Inferior parietal cortex (tissue), 1 donor: ENCODE measurements around the gene C1orf226.
"Not testable (repeated sequence)": the region's sequence is repeated elsewhere in the genome, so short reads cannot be mapped to it uniquely, and the experiment has no call there.

Experiments
- DNase-seq: peaks from one replicate; pipeline ENCODE4 v3.0.0-alpha.2; 2016; ENCODE audit errors: extremely low spot score

C1orf226 gene, protein sequence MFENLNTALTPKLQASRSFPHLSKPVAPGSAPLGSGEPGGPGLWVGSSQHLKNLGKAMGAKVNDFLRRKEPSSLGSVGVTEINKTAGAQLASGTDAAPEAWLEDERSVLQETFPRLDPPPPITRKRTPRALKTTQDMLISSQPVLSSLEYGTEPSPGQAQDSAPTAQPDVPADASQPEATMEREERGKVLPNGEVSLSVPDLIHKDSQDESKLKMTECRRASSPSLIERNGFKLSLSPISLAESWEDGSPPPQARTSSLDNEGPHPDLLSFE

DNA sequence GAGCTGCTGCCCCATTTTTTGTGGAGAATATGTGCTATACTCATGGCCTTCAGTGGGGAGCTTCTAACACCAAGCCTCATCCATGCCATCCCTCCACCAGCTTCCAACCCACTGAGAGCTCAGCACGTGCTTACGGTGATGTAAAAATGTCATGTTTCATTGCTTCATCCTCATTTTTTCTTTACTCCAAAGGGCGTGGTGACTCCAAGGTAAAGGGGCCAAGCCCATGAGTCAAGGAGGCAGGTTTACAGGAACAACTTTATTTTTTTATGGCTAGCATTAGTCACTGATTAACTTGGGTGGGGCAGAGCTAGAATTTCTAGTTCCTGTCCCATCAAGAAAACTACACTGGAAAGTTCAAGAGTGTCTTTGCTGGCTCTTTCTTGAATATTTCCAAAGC, at the start of gene C1orf226:
Gene C1orf226, plus strand, starts transcription at position 346 of the 400 bp plus-strand sequence. CDS start 174 bp downstream, outside the sequence.
- DNase-seq: no peak

DNA sequence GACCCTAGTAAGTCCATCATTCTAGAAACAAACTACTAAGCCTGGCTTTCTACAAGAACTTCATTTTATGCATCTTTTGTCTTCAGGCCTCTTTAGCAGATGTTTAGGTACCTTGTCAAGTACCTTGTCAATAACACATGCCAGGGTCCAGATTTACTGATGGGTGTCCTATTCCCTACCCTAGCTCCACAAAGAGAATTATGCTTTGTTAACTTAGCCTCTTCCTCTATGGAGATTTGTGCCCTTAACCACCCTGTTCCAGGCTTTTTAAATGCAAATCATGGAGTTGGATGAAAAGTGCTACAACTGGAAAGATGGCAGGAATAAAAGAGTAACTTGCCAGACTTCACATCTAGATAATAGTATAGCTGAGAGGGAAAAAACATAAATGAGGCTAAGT, 47.5 kb upstream of the C1orf226 start:
- no peak for DNase-seq

DNA sequence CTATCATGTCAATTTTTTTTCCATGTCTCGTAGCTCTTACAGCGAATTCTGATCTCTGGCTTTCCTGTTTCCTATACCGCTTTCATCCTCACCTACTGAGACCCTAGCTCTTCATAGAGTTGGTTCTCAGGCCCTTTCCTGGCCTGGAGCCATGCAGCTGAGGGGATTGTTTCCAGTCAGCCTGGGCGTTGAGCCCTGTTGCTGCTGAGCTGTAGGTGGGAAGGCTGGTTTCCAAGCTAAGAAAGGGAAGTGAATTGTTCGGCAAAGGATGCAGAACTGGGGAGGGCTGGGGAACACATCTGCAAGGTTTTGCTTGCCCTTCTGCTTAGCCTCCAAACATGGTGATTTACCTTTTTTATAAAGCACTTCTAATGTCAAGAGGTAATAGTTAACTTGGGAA, 46.4 kb upstream of the C1orf226 start:
- DNase-seq: no peak

DNA sequence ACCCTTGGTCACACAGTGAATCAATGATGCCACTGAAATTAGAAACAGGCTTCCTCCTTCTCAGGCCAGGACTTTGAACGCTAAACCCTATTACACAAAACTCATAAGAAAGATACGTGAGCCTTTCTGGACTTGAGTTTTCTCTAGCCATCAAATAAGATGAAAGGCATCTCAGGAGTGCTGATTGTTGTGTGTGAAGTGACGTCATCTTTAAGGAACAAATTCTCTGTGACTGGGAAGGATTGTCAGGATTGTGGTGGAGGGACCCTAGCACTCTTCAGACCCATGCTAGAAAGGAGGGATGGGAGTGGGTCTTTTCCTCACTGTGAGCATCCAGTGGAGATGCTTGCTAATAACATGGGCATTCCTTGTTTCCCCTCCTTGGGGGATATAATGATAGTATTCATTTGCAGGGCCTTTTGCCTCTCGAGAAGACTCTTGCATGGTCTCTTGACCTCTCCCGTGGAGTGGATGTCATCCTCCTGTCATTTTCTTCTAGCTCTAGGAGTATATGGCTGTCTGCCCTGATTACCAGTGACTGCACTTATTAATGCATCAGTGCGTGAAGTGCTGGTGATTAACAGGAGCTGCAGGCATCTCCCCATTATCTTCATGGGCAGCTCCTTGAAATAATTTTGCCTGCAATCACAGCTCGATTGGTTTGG, 44.8 kb upstream of the C1orf226 start:
- no peak for DNase-seq

DNA sequence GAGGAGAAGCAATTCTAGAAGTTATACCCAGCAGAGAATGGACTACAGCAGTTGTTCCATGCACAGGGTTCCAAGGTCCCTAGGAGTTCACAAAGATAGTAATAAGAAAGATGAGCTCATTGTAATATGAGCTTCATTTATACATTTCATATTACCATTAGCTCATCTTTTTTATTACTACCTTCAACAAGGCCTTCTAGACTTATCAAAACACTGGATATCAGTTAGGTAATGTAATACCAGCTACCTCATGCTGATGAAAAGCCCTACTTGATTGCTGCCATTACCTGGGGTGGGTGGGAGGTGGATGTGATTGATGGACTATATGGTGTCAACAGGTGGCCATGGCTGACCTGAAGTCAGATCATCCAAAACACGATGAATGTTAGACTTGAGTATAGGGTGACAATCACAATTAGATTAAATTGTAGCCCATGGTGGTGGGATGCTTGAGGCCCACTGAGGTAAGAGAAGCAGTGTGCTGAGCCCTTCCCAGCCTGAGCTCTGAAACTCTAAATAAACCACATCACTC, 39.0 kb upstream of the C1orf226 start:
- no peak for DNase-seq

DNA sequence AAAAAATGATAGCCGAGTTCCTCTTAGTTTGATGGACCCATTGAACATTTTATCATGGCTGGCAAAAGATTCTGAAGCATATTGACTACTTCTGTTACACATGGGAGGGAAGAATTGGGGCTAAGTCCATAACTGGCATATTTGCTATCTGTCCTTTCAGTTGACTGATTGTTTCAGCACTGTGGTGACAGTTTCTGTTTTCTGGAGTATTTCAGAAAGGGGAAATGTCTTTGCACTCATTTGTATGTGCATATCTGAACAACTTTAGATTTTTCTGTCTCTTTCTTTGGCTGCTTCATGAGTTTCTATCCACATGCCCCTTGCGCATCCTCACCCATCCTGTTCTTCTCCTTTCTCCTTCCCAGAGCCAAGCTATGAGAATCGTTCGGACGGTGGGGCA, 38.1 kb upstream of the C1orf226 start:
- DNase-seq: no peak

DNA sequence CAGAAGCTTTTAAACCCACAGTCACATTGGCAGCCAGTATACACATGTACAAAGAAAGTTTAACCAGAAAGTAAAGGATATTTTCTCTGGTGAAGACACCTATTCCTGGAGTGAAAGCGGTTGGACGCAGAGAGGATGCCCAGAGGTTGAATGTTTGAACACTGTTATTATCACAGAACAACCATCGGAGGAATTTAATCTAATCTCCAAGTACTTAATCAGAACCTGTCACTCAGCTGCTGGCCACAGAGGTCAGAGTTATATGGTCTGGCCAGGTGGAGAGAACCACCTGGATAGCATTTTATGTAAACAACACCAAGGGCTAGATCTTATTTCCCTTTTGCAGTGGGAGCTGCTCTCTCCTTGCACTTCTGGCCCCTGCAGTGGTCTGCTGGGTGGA, 34.2 kb upstream of the C1orf226 start:
- no peak for DNase-seq

DNA sequence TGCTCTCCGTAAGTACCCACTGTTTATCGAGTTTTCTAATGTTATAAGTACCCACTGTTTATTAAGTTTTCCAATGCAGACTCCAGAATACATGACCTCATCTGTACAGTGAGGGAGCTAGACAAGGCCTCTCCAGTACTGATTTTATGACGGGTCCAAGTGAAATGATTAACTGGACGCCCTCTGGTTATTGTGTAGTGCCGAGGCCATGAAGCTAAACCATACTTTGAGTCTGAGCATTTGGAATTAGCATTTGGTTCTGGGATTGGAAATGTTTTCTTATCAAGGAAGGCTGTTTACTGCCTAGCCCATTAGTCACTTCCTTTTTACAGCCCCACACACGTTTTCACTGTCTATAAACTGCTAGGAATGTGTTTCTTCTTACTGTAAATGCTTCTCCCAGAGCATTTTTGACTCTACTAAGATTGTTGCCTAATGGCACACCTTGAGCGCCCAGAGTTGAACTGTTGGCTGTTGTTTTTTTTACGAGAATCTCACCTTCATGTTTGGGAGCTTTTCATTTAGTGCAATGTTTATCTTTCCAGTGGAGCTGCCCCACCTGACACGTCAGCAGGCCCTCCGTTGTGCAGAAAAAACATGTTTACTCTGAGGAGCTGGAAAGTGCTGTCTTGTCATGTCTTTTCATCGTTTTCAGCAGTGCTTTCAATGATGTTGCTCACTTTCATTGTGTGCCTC, 31.7 kb upstream of the C1orf226 start:
- no peak for DNase-seq

DNA sequence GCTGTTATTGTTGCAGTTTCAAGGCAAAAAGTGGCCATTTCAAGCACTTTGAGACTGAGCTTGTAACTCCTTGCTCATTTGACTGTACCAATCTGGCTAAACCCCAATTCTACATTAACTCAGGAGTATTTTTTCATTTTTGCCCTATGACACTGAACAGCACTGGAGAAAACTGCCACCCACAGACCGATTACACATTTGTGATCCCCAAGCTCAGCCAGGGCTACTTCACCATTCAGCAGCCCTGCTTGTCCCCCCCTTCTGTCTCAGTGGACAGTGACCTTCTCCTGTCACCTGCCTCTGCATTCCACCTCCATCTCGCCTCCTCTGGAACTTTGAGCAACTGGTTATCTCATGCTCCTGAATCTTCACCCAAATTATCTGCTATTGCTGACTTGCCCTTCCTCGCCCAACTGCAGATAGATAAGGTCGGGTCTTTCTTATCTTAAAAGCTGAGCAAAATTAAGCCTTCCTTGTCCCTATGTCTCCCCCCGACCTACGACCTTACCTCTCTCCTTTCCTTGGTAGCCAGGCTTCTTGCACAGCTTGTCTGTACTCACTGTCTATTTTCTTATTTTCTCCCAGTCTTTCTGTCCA, 30.2 kb upstream of the C1orf226 start:
- no peak for DNase-seq

DNA sequence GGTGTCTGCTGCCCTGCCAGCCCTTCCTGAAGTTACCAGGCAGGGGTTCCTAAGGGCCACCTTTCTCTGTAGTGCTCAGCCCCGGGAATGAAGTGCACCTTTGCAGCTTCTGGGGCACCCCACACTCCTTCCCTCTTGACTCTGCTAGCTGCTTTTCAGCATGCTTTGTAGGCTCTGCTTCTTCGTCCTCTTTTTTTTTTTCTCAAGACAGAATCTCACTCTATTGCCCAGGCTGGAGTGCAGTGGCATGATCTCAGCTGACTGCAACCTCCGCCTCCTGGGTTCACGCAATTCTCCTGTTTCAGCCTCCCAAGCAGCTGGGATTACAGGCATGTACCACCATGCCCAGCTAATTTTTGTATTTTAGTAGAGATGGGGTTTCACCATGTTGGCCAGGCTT, 29.7 kb upstream of the C1orf226 start:
- DNase-seq: not testable (repeated sequence)

DNA sequence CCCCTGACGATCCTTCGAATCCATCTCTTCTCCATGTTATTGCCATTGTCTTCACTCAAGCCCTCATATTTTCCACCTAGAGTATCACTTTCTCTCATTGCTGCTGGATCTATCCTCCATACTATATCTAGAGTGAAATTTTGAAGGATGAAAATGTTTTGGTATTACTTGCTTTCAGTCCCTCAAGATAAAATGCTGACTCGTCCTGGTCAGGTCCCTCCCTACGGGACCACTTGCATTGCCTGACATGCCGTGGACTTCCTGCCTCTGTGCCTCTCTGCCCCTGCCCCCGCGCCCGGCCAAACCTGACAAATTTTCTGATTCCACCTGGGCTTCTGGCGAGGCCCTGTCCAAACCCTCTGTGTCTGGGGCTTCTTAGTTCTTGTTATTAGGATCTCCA, 28.4 kb upstream of the C1orf226 start:
- no peak for DNase-seq

DNA sequence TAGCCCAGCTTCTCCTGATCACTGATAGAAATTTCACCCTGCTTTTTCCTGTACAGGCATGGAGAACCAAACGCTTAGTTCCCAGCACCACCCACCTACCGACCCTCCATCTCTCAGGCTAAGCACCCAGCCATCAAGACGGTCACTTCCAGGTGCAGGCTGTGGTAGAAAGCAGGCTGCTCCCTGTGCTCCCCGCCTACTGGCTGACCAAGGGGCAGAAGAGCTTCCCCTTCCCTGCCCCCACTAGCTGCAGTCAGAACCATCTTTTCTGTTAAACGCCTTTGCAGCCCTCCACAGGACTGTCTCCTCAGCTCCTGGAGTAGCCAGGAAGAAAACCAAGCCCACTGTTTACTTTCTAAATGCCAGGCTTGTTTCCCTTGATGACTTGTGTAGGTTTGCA, 27.8 kb upstream of the C1orf226 start:
- no peak for DNase-seq

DNA sequence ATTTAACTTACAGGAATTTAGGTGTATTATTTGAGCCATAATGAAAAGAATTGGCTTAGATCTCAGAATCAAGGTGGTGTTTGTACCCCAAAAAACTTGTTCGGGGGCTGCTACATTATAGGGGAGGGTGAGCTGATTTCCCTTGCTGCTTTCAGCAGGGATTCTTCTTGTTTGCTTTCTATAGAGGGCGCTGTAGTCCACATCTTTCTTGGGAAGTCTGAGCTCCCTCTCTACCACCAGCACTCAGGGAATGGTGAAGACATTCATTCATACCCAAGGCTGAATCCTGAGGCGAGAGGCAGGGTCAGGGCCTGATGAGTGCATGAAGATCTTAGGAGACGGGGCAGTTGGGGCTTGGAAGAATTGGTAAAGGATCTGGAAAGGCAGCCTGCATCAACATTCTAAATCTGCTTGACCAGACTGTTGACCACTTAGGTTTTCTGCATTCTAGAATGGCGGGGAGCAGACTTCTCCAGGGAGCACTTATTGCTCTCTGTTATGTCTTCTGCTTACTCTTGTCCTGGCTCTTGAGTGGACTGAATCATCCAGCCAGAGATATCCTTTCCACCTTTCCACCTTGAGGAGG, 23.8 kb upstream of the C1orf226 start:
- no peak for DNase-seq

DNA sequence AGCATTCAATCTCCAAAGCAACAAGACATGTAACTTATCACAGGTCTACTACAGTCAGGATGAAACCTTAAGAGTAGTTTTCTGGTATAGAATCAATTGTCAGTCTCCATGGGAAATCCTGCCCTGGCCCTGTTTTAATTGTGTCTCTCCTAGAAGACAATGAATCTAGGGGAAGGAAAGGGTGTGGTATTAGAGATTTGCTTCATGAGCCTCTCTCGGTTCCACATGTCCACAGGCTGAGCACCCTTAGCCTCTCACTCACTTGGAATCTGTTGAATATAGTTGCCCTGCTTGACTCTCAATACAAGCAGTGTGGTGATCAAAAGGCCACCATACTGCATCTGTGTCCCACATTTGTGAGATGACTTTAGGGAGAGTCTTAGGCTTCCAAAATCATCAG, 22.6 kb upstream of the C1orf226 start:
- no peak for DNase-seq

DNA sequence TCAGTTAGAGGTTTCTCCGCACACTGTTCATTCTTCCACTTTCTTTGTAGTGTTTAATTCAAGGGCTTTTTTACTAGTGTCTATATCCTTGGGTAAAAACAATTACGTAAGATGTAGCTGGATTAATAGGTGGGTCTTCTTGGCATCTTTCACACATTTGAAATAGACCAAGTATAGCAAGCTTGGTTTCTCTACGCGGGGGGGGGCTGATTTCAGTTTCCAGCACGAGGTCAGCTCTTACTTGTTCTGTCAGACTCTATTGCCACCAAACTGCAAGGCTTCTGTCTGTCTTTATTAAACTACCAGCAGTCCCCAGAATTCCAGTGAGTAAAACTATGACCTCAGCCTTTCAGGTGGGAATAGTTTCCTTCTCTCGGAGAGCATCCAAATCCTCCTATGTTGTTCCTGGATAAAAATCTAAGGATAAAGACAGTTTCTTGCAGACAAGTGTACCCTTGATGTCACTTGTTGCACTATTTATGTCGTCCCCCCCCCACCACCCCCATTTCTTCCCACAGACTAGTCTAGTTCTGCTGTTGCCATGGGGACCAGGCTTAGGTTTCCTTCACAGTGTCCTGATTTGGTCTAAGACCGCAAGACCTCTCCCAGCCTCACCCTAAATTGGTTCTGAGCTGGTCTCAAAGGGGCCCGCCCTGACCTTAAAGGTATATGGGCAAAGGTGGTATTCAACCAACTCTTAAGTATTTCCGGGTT, 21.8 kb upstream of the C1orf226 start:
- no peak for DNase-seq

DNA sequence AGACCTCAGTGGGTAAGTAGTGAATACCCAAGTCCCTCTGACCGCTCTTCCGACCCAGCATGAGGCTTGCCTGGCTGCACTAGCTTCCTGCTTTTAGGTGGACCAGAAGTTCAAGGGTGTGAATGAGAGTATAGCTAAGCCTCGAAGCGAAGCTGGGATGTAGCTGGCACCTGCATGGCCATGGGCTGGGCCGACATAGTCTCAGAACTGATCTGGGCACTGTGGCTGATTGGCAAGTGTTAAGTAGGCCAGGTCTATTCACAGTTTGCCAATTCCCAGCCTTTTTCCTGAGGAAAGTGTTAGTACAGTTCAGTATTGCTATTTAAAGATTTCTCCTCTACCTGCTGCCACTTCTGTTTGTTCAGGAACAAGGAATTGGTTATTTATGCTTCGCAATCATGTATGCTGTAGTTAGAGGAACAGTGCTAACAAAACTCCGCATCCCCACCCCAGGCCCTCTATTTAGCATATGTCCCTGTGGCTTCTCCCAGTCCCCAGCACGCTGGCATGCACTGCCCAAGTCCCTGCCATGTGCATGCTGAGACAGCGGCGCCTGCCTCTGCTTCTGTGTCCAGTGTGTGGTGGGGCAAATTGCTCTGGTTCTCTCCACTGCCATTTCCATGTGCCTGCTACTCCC, 21.2 kb upstream of the C1orf226 start:
- DNase-seq: no peak

DNA sequence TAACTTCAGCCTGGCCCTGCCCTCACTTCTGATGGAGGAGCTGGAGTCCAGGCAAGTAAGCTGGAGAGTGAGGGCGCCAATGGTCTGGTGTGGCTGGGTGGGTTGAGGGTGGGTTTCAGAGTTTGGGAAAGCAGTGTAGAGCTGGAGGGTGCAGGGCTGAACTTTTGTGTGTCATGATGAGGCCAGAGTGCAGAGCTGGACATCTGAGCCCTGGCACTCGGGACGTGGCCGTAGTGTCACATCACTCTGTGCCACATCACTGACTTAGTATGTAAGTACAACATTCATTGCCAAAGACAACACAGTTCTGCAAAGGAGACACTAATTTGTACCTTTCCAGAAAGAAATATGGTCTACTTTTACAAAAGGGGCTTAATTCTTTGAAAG, 20.7 kb upstream of the C1orf226 start:
- no peak for DNase-seq

DNA sequence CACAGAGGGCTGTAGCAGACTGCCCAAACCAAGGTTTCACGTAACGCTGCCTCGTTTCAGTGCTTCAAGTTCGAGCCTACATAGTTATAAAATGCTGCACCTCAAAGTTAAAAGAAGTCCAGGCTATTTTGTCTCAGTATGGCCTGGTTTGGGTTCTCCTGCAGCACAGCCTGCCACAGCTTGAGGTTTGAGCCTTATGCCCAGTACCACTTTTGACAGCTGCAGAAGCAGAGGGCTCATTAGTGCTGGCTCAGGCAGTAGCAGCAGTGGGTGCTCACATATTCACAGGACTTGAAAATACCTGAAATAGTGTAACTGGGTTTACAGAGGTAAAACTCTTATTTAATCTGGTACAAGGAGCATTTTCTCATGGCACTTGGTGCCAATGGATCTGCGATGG, 20.2 kb upstream of the C1orf226 start:
- no peak for DNase-seq

DNA sequence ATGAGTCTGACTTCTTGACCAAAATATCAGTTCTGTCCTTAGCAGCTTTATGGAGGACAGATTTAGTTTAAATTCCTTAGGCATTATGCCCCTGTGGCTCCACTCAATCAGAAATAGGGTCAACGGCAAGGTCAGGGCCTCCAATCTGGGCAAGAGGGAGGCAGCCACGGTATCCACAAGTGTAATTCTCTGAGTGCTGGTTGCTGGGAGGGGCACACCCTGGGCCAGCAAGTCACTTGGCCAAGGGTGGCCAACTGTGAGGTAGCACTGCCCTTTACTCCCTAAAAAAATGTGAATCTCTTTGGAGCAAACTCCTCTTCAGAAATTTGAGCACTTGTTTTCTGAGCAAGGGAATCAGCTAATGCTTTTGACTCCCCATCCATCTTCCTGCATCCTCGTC, 17.7 kb upstream of the C1orf226 start:
- no peak for DNase-seq

DNA sequence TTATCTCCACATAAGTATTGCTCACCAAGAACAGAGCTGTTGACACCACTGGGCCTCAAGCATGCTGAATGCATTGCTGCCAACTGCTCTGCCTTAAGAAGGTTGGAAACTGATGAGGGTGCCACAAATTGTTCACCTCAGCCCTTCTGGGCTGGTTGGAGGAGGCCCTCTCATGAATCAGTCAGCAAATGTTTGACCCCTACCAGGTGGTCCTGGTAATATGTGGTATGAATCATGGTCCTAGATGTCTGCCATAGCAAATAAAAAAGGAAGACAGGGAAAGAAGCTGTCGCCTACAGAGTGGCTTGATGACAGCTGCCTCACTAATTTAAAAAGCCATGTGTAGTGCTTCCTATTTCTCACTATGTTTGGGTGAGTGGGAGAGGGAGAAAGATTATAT, 17.0 kb upstream of the C1orf226 start:
- DNase-seq: no peak
